Neutrophil (primary cell): ENCODE data around the gene PPP3R1.

ENCODE experiments used
- H3K27ac ChIP-seq: fragments of 200-600 bp; sonication (generic); 2 replicates; pipeline ENCODE4 v1.5.1; 2016; ENCODE audit warnings: mild to moderate bottlenecking, moderate library complexity
- H3K27me3 ChIP-seq: fragments of 200-600 bp; sonication (generic); 2 replicates; pipeline ENCODE4 v1.6.0; 2016; ENCODE audit warnings: mild to moderate bottlenecking
- H3K36me3 ChIP-seq: fragments of 200-600 bp; sonication (generic); 2 replicates; pipeline ENCODE4 v1.5.1; 2017
- H3K4me1 ChIP-seq, 2 experiments: fragments of 200-600 bp in 1 of 2; sonication (generic) in 1 of 2; 1 replicate in 1 of 2; 2 replicates in 1 of 2; pipeline versions ENCODE4 v1.5.1 to v1.6.1; 2013 to 2016; ENCODE audit warnings: low read depth in 1 of 2, low read length in 1 of 2, mild to moderate bottlenecking in 1 of 2, moderate library complexity in 1 of 2; ENCODE audit not compliant: control insufficient read depth in 1 of 2, insufficient read depth in 1 of 2
- H3K4me3 ChIP-seq, 2 experiments: fragments of 200-600 bp in 1 of 2; sonication (generic) in 1 of 2; 1 replicate in 1 of 2; 2 replicates in 1 of 2; pipeline ENCODE4 v1.5.1; 2013 to 2016; ENCODE audit warnings: low read depth in 1 of 2, low read length in 1 of 2, mild to moderate bottlenecking in 1 of 2, moderate library complexity in 1 of 2
- H3K9me3 ChIP-seq: fragments of 200-600 bp; sonication (generic); 2 replicates; pipeline ENCODE4 v1.5.1; 2016
- CTCF ChIP-seq: fragments of 200-600 bp; sonication (generic); IDR thresholded peaks from 2 replicates; pipeline ENCODE4 v1.5.1; 2016; ENCODE audit warnings: antibody characterized with exemption

Gene PPP3R1

GRCh38 chr2:68284896-68285295, 32.6 kb upstream of the PPP3R1 start:
- TF ChIP-seq CTCF: no peak
- Histone ChIP-seq H3K36me3 (no peaks in the 10 kb centered on the region), H3K27ac (no peak overlapping the region), H3K4me3 (no peak overlapping the region), H3K27me3 (no peaks in the 10 kb centered on the region), H3K4me1 (peaks cover 0 to 2% of the 10 kb centered on the region in 2 experiments), H3K9me3 (no peaks in the 10 kb centered on the region)

GRCh38 chr2:68283419-68283812, 31.1 kb upstream of the PPP3R1 start:
- TF ChIP-seq CTCF: no peak
- no peak overlapping the region for H3K27ac ChIP-seq
- no peaks in the 10 kb centered on the region for H3K9me3 ChIP-seq
- H3K4me1 ChIP-seq: peaks cover 0 to 2% of the 10 kb centered on the region in 2 experiments
- no peaks in the 10 kb centered on the region for H3K27me3 ChIP-seq
- no peaks in the 10 kb centered on the region for H3K36me3 ChIP-seq
- H3K4me3 ChIP-seq: no peak overlapping the region

- no peak overlapping the region for H3K4me3 ChIP-seq
- H3K4me1 ChIP-seq: no peaks in the 10 kb centered on the region
- no peak overlapping the region for H3K27ac ChIP-seq
- no peaks in the 10 kb centered on the region for H3K36me3 ChIP-seq
- TF ChIP-seq CTCF: peak; percentile 55
- H3K27me3 ChIP-seq: no peaks in the 10 kb centered on the region
- H3K9me3 ChIP-seq: no peaks in the 10 kb centered on the region
These were observed 30.6 kb upstream of the PPP3R1 start for GRCh38 chr2:68282811-68283418.

GRCh38 chr2:68280796-68281195, 28.5 kb upstream of the PPP3R1 start:
- no peaks in the 10 kb centered on the region for H3K9me3 ChIP-seq
- H3K4me3 ChIP-seq: no peak overlapping the region
- no peaks in the 10 kb centered on the region for H3K36me3 ChIP-seq
- H3K27me3 ChIP-seq: no peaks in the 10 kb centered on the region
- H3K4me1 ChIP-seq: no peaks in the 10 kb centered on the region
- no peak for TF ChIP-seq CTCF
- H3K27ac ChIP-seq: no peak overlapping the region

GRCh38 chr2:68280348-68280747, 28.0 kb upstream of the PPP3R1 start:
- Histone ChIP-seq H3K4me1 (no peaks in the 10 kb centered on the region), H3K9me3 (no peaks in the 10 kb centered on the region), H3K4me3 (no peak overlapping the region), H3K27me3 (no peaks in the 10 kb centered on the region), H3K27ac (no peak overlapping the region), H3K36me3 (no peaks in the 10 kb centered on the region)
- TF ChIP-seq CTCF: no peak

- Histone ChIP-seq H3K27ac (no peak overlapping the region), H3K36me3 (no peaks in the 10 kb centered on the region), H3K27me3 (no peaks in the 10 kb centered on the region), H3K4me1 (no peaks in the 10 kb centered on the region), H3K9me3 (no peaks in the 10 kb centered on the region), H3K4me3 (no peak overlapping the region)
- TF ChIP-seq CTCF: no peak
These were observed 27.4 kb upstream of the PPP3R1 start for GRCh38 chr2:68279691-68280090.
